MCF 10A (cell line): ENCODE results near the gene MAP3K8. TPM values are rescaled to one million over a fixed set of nuclear protein-coding genes. Genes with fewer than 3 reads are reported as not detected.

Experiments
- BruUV-seq: library from RNA; stranded (reverse); fragments of 400-500 nt; replicated peaks from 2 replicates; lab custom pipeline; 2021; lab: Mats Ljungman, UMichigan
- CTCF ChIA-PET: fragments of 300-600 bp; sonication (Branson Sonifier 250); formaldehyde crosslinking; extraction: SDS; loops from one replicate; lab custom pipeline; 2021; ENCODE audit warnings: antibody characterized with exemption, inconsistent platforms; lab: Yijun Ruan, JAX
- POLR2A ChIA-PET: fragments of 300-600, 350-650 bp; sonication (Branson Sonifier 250); formaldehyde crosslinking; extraction: SDS; loops from one replicate; lab custom pipeline; 2020; ENCODE audit warnings: antibody characterized with exemption, inconsistent platforms; lab: Yijun Ruan, JAX
- DNase-seq: peaks from one replicate; pipeline ENCODE4 v3.0.0-alpha.2; 2018; ENCODE audit not compliant: unreplicated experiment
- H3K27ac Mint-ChIP-seq: one replicate; pipeline ENCODE4 v1.8.0; 2022; ENCODE audit warnings: mild to moderate bottlenecking, low read depth, mixed read lengths; ENCODE audit not compliant: unreplicated experiment
- H3K27me3 Mint-ChIP-seq: one replicate; pipeline ENCODE4 v1.8.0; 2022; ENCODE audit warnings: mixed read lengths; ENCODE audit not compliant: insufficient read depth, unreplicated experiment
- H3K36me3 Mint-ChIP-seq: one replicate; pipeline ENCODE4 v1.8.0; 2022; ENCODE audit warnings: mild to moderate bottlenecking, moderate library complexity, mixed read lengths; ENCODE audit not compliant: insufficient read depth, unreplicated experiment
- H3K4me1 Mint-ChIP-seq: one replicate; pipeline ENCODE4 v1.8.0; 2022; ENCODE audit warnings: mixed read lengths; ENCODE audit not compliant: insufficient read depth, unreplicated experiment
- H3K4me3 Mint-ChIP-seq: one replicate; pipeline ENCODE4 v1.8.0; 2022; ENCODE audit warnings: mild to moderate bottlenecking, moderate library complexity, mixed read lengths; ENCODE audit not compliant: unreplicated experiment
- H3K9me3 Mint-ChIP-seq: one replicate; pipeline ENCODE4 v1.8.0; 2022; ENCODE audit warnings: mixed read lengths; ENCODE audit not compliant: unreplicated experiment
- intact Hi-C: fragments of 100-400 bp; cut with micrococcal nuclease; formaldehyde crosslinking; loops from 2 replicates; pipeline ENCODE4 v1.14.1; 2022
- total RNA-seq: library from RNA; stranded (reverse); gene quantifications from 2 replicates; pipeline ENCODE4 v1.2.3, GENCODE V29; 2022
- TF ChIP-seq, protein P1 (sequence below): fragments of 200-600 bp; IDR thresholded peaks from one replicate; pipeline ENCODE4 v1.8.0; 2022; ENCODE audit warnings: antibody characterized with exemption, mild to moderate bottlenecking; ENCODE audit not compliant: unreplicated experiment

The MAP3K8 gene
- total RNA-seq, 1 experiment from 2014 or later: 1.5 TPM

DNA sequence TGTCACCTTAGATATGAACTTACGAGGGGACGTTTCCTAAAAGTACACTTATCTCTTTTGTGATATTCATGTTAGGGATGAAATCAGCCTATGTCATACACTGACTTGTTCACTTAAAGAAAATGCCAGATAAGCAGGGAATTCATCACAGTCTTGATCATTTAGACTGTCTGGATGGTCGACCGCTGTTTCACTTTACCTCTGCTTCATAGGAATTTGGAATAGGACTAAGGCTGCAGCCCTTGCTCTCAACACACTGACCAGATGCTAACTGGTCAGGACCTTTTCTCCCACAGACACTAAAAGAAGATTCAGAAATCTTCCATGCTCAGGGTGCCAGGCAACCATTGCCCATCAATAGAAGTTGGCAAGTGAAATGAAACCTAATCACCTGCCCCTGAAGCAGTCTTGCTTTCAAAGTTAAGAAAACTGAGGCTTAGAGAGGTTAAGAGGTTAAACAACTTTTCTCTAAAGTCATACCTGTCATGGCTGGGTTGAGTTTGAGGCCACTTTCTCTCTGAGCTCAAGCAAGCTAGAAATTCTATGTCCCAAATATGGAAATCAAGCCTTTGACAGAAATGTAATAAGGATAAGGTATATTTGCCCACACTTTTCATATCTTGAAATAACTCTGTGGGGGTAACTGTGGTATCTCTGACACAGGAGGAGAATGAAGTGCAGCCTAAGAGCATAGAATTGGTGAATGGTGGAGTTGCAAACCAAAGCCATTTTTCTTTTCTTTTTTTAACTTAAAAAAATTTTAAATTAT lies 77.1 kb downstream of the MAP3K8 start:
- H3K36me3 Mint-ChIP-seq: peaks cover 5% of the 10 kb centered on the region
- H3K27me3 Mint-ChIP-seq: no peaks in the 10 kb centered on the region
- no peaks in the 10 kb centered on the region for H3K9me3 Mint-ChIP-seq
- TF ChIP-seq, protein P1, sequence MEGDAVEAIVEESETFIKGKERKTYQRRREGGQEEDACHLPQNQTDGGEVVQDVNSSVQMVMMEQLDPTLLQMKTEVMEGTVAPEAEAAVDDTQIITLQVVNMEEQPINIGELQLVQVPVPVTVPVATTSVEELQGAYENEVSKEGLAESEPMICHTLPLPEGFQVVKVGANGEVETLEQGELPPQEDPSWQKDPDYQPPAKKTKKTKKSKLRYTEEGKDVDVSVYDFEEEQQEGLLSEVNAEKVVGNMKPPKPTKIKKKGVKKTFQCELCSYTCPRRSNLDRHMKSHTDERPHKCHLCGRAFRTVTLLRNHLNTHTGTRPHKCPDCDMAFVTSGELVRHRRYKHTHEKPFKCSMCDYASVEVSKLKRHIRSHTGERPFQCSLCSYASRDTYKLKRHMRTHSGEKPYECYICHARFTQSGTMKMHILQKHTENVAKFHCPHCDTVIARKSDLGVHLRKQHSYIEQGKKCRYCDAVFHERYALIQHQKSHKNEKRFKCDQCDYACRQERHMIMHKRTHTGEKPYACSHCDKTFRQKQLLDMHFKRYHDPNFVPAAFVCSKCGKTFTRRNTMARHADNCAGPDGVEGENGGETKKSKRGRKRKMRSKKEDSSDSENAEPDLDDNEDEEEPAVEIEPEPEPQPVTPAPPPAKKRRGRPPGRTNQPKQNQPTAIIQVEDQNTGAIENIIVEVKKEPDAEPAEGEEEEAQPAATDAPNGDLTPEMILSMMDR: no peak
- DNase-seq: no peak
- no peak overlapping the region for H3K27ac Mint-ChIP-seq
- BruUV-seq: no TSS peak
- intact Hi-C loops: no loop called here
- H3K4me3 Mint-ChIP-seq: no peak overlapping the region
- ChIA-PET CTCF (no interaction called here), POLR2A (interaction anchor here (0.5 to 1.1 kb wide), 3 partner anchors 18 to 42 kb away, joined by 3 to 4 read pairs (median 4); no protein-coding TSS in a partner anchor)
- H3K4me1 Mint-ChIP-seq: no peaks in the 10 kb centered on the region

Other genes starting within 250 kb of the MAP3K8 start
- gene MTPAP, start 84.9 kb upstream of the MAP3K8 start, total RNA-seq: 32.3 and 36.5 TPM in 2 replicates
- gene LYZL2, start 195.6 kb downstream of the MAP3K8 start, total RNA-seq: not detected in 2 replicates